Activated naive CD4-positive, alpha-beta T cell treated with anti-CD3 and anti-CD28 coated beads, Interleukin-2, amount 50 U/mL, for 72 hours (primary cell): ENCODE data around the gene GMDS. TPM values are rescaled to one million over a fixed set of nuclear protein-coding genes. Genes with fewer than 3 reads are reported as not detected.

Experiments
- ATAC-seq, 2 donors: fragments of 150-1000 bp; cut with Tn5 transposase; 2 replicates each; pipeline ENCODE4 v1.10.0; 2021; ENCODE audit warnings: mild to moderate bottlenecking in 2 of 2, moderate library complexity in 2 of 2
- DNase-seq, 2 donors: peaks; one replicate each; pipeline ENCODE4 v3.0.0; 2021 to 2022; ENCODE audit warnings: low spot score in 2 of 2
- H3K27ac Mint-ChIP-seq, 2 donors: one replicate each; pipeline ENCODE4 v1.8.0; 2022; ENCODE audit warnings: mild to moderate bottlenecking in 2 of 2, mixed read lengths in 2 of 2
- H3K36me3 Mint-ChIP-seq, 2 donors: one replicate each; pipeline ENCODE4 v1.8.0; 2022; ENCODE audit warnings: mixed read lengths in 2 of 2
- H3K9me3 Mint-ChIP-seq, 2 donors: one replicate each; pipeline ENCODE4 v1.8.0; 2022; ENCODE audit warnings: mixed read lengths in 2 of 2
- total RNA-seq, 2 donors: library from RNA; stranded (reverse); gene quantifications; one replicate each; pipeline ENCODE4 v1.2.3, GENCODE V29; 2022

Gene GMDS
- total RNA-seq, 2 donors from 2014 or later = 23.9 to 37.6 TPM

DNA sequence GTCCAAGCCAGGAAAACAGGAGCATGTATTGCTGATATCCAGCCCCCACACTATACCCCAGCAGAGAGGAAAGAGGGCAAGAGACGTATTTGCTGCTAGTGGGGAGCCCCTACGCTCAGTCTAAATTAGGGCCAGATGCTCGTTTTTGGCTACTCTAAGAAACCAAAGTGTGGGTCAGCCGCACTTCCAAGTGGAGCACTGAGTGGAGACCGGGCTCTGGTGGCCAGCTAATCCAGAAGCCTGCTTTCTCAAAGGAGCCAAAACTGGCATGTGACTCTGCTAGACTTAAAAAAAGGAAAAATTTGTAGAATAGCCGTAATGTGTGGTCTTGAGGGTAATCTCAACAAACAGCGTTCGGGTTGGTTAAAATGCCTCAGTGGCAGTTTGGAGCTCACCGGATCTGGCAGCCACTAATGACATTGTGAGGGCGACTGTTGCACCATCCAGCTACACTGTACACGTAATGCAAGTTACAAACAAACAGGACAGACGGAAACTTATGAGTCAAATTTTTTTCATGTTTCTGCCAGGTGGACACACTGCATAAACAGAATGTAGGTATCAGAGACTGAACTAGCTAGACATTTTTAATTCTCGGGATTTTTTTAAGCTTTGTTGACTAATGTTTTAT, 404.8 kb downstream of the GMDS start:
- no peak for ATAC-seq
- H3K9me3 Mint-ChIP-seq = no peaks in the 10 kb centered on the region
- no peak for DNase-seq
- no peak overlapping the region for H3K27ac Mint-ChIP-seq
- H3K36me3 Mint-ChIP-seq = no peaks in the 10 kb centered on the region

DNA sequence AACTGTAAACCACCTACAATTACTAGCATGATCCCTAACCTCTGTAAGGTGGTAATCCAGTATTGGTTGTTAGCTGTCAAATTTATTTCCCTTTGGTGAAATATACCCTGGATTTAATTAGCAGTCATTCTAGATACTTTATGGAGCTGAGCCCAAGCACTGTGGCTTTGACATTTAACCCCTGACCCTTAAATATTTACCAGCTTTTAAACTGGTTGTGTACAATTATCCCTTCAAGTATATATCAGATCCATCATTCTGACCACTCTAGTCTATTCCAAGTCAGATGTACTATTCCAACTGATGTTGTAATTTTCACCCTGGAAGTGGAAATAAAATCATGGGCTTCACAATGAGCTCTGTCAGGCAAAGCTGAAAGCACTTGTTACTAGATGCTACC, 406.0 kb downstream of the GMDS start:
- DNase-seq = no peak
- Mint-ChIP-seq H3K36me3 (no peaks in the 10 kb centered on the region), H3K9me3 (no peaks in the 10 kb centered on the region), H3K27ac (no peak overlapping the region)
- no peak for ATAC-seq

DNA sequence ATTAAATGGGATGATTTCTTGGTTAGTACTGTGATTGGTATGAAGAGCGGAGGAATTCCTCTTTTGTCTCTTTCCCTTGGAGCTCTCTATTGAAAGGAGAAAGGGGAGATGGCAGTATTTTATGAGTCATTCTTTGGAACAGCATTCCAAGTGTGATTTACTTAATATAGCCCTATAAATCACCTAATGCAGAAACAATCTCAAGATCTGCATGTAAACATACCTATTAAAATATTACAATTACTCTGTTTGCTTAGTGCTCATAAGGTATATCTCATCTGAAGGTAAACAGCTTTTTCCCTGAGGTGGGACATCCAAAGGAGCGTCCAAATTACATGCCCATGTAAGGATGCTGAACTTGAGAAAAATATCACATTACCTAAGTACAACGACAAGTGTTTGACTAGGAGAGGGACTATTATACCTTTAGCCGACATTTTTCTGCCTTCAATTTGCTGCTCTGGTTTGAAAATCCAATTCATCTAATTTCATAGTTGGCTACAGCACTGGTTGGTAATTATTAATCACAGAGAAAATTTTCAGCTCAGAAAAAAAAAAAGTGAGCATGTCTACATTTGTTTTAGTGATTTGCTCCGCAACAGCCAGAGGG, 406.7 kb downstream of the GMDS start:
- DNase-seq (no peak), ATAC-seq (no peak)
- H3K36me3 Mint-ChIP-seq = no peaks in the 10 kb centered on the region
- no peaks in the 10 kb centered on the region for H3K9me3 Mint-ChIP-seq
- H3K27ac Mint-ChIP-seq = no peak overlapping the region

DNA sequence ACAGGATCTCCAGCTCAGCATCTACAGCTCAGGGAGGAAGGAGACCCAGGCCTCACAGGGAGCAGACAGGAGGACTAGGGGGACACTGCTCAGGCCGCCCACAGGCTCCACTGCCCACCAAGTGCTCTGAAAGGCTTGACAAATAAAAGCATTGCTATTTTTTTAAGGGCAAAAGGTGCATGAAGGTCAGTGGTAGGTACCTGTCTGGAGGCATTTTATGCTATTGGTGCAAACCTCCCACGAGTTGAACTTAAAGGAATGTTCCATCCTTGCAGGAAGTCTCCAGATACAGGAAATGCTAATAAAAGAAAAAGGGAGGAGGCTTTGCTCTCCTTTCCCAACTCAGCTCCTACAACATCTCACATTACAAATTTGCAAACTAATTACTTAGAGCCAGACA, 407.6 kb downstream of the GMDS start:
- ATAC-seq = no peak
- no peaks in the 10 kb centered on the region for H3K9me3 Mint-ChIP-seq

DNA sequence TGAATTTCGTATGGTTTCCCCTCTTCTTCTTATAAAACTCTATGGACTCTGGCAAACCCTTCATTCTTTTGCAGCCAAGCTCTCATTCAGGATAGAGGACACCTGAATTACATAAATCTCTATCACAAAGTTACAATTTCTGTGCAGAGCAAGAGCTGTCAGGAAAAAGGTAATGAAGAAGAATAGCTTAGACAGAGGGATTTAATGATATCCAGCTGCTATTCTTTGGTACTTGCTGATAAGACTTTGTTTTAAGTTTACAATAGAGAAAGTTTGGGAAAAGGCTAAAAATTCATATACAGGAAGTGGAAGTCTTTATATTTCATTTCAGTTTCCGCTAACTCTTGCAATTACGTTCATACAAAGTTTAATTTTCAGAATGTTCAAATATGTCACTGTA, 408.7 kb downstream of the GMDS start:
- Mint-ChIP-seq H3K9me3 (no peaks in the 10 kb centered on the region), H3K27ac (no peak overlapping the region), H3K36me3 (no peaks in the 10 kb centered on the region)
- no peak for DNase-seq
- no peak for ATAC-seq

More for the DNA sequence above, 407.6 kb downstream of the GMDS start:
- Mint-ChIP-seq H3K27ac (no peak overlapping the region), H3K36me3 (no peaks in the 10 kb centered on the region)
- no peak for DNase-seq

DNA sequence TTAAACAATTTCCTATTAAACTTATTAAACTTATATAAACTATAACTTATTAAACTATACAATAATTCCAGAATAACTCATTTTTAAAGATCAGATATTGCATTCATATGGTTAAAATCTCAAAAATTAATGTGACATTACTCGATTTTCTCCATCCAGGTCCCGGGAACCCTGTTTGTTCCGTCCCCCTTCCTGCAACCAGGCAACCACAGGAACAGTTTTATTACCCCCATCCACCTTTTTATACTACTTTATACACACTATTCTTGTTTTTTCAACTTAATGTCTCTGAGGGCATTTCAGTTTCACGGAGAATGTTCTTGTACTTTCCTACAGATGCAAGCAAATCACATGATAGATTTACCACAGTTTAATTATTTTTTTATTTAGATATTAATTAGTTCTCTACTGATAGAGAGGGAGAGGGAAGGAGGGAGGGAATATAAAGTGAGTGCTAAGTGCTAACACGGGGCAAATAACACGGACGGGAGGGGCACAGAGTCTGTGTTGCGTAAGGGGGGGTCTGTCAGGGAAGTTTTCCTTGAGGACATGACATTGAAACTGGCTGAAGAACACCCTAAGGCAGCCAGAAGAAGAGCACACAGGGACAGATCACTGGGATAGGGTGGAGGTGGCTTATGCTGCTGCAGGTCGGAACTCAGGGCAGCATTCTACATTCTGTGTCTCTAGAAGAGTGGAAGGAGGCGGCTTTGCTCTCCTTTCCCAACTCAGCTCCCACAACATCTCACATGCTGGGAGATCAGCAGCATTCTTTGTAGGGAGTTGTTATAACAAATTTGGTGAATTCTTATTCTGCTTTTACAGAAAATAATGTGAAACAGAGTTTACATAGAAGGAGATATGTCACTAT, 410.5 kb downstream of the GMDS start:
- no peak for ATAC-seq
- no peak for DNase-seq
- no peaks in the 10 kb centered on the region for H3K9me3 Mint-ChIP-seq
- H3K27ac Mint-ChIP-seq = no peak overlapping the region
- no peaks in the 10 kb centered on the region for H3K36me3 Mint-ChIP-seq

- H3K27ac Mint-ChIP-seq = no peak overlapping the region
- DNase-seq = no peak
Observed at GRCh38 chr6:1834207-1834606, 411.2 kb downstream of the GMDS start.

GRCh38 chr6:1832844-1833787, 412.3 kb downstream of the GMDS start:
- no peak overlapping the region for H3K27ac Mint-ChIP-seq
- ATAC-seq (no peak), DNase-seq (no peak)
- peaks cover 8% of the 10 kb centered on the region in 2 donors for H3K9me3 Mint-ChIP-seq
- peaks cover 7 to 10% of the 10 kb centered on the region in 2 donors for H3K36me3 Mint-ChIP-seq

More at GRCh38 chr6:1834207-1834606, 411.2 kb downstream of the GMDS start:
- H3K36me3 Mint-ChIP-seq = no peaks in the 10 kb centered on the region
- H3K9me3 Mint-ChIP-seq = no peaks in the 10 kb centered on the region
- no peak for ATAC-seq

DNA sequence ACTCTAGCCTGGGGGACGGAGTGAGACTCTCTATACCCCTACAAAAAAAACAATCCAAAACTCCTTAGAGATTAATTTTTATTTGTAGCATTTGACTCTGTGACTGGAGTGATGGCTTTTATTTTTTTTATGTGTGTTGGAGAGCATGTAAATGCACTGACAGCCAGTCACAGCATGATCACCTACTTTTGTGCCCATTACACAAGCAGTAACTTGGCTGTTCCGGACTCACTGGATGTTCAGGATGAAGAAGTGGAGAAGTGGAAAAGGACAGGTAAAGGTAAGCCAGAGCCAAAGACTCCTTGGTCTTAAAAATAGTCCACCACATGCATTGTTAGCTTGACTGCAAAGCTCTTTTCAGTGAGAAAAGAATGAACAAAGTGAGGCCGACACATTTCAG, 413.0 kb downstream of the GMDS start:
- no peak overlapping the region for H3K27ac Mint-ChIP-seq
- peaks cover 14 to 15% of the 10 kb centered on the region in 2 donors for H3K9me3 Mint-ChIP-seq
- ATAC-seq (no peak), DNase-seq (no peak)
- H3K36me3 Mint-ChIP-seq = peaks cover 15 to 18% of the 10 kb centered on the region in 2 donors

GRCh38 chr6:1827984-1828793, 417.2 kb downstream of the GMDS start:
- no peak overlapping the region for H3K27ac Mint-ChIP-seq
- peaks cover 19 to 23% of the 10 kb centered on the region in 2 donors for H3K36me3 Mint-ChIP-seq
- no peak for ATAC-seq
- no peak for DNase-seq
- H3K9me3 Mint-ChIP-seq = peaks cover 14 to 15% of the 10 kb centered on the region in 2 donors

GRCh38 chr6:1825926-1826325, 419.5 kb downstream of the GMDS start:
- no peak for DNase-seq
- Mint-ChIP-seq H3K36me3 (peaks cover 19 to 23% of the 10 kb centered on the region in 2 donors), H3K27ac (no peak overlapping the region), H3K9me3 (peaks cover 14 to 15% of the 10 kb centered on the region in 2 donors)
- no peak for ATAC-seq

- H3K9me3 Mint-ChIP-seq = peaks cover 14 to 15% of the 10 kb centered on the region in 2 donors
- H3K27ac Mint-ChIP-seq = no peak overlapping the region
- peaks cover 19 to 23% of the 10 kb centered on the region in 2 donors for H3K36me3 Mint-ChIP-seq
- DNase-seq (no peak), ATAC-seq (no peak)
Observed at GRCh38 chr6:1825277-1825676, 420.1 kb downstream of the GMDS start.

GRCh38 chr6:1821513-1822183, 423.8 kb downstream of the GMDS start:
- no peaks in the 10 kb centered on the region for H3K9me3 Mint-ChIP-seq
- ATAC-seq = no peak
- no peak overlapping the region for H3K27ac Mint-ChIP-seq
- H3K36me3 Mint-ChIP-seq = peaks cover 0 to 8% of the 10 kb centered on the region in 2 donors
- DNase-seq = no peak

- Mint-ChIP-seq H3K9me3 (no peaks in the 10 kb centered on the region), H3K36me3 (peaks cover 0 to 8% of the 10 kb centered on the region in 2 donors), H3K27ac (no peak overlapping the region)
- DNase-seq (no peak), ATAC-seq (no peak)
Observed at GRCh38 chr6:1821164-1821512, 424.3 kb downstream of the GMDS start.

GRCh38 chr6:1820714-1821113, 424.7 kb downstream of the GMDS start:
- DNase-seq = no peak
- Mint-ChIP-seq H3K9me3 (no peaks in the 10 kb centered on the region), H3K36me3 (peaks cover 0 to 8% of the 10 kb centered on the region in 2 donors), H3K27ac (no peak overlapping the region)
- ATAC-seq = no peak
